CD14-positive monocyte (primary cell): ENCODE measurements around the gene OTOS. TPM values are rescaled to one million over a fixed set of nuclear protein-coding genes. Genes with fewer than 3 reads are reported as not detected.

Experiments used
- DNase-seq, 3 donors: peaks; one replicate each; pipeline ENCODE4 v3.0.0-alpha.2; 2011 to 2022
- H2AFZ ChIP-seq: 2 replicates; pipeline ENCODE4 v1.6.0; 2012; ENCODE audit warnings: mild to moderate bottlenecking, low read depth, low read length, inconsistent platforms; ENCODE audit not compliant: insufficient read depth, poor library complexity, severe bottlenecking
- H3K27ac ChIP-seq, 2 donors: 1 replicate in 1 of 2; 2 replicates in 1 of 2; pipeline ENCODE4 v1.5.1; 2012 to 2013; ENCODE audit warnings: low read length in 2 of 2, control low read depth in 1 of 2, inconsistent platforms in 1 of 2, low read depth in 1 of 2, mild to moderate bottlenecking in 1 of 2
- H3K27me3 ChIP-seq, 2 donors: one replicate each; pipeline versions ENCODE4 v1.6.0 to v1.6.1; 2011 to 2013; ENCODE audit warnings: low read length in 2 of 2; ENCODE audit not compliant: control insufficient read depth in 2 of 2, insufficient read depth in 2 of 2
- H3K36me3 ChIP-seq, 2 donors: replicated peaks in 1 of 2; 1 replicate in 1 of 2; 2 replicates in 1 of 2; pipeline versions ENCODE4 v1.5.1 to v1.6.1; 2012 to 2013; ENCODE audit warnings: low read length in 2 of 2, control low read depth in 1 of 2, inconsistent platforms in 1 of 2, mild to moderate bottlenecking in 1 of 2; ENCODE audit not compliant: insufficient read depth in 2 of 2, control insufficient read depth in 1 of 2
- H3K4me1 ChIP-seq, 2 donors: 1 replicate in 1 of 2; 2 replicates in 1 of 2; pipeline versions ENCODE4 v1.5.1 to v1.6.1; 2012 to 2013; ENCODE audit warnings: low read length in 2 of 2, control low read depth in 1 of 2, inconsistent platforms in 1 of 2, mild to moderate bottlenecking in 1 of 2, moderate library complexity in 1 of 2; ENCODE audit not compliant: insufficient read depth in 2 of 2, control insufficient read depth in 1 of 2
- H3K4me2 ChIP-seq: replicated peaks from 2 replicates; pipeline ENCODE3; 2012; ENCODE audit warnings: low read length, moderate library complexity, mild to moderate bottlenecking; ENCODE audit not compliant: poor library complexity, severe bottlenecking; ENCODE audit errors: extremely low read depth
- H3K4me3 ChIP-seq, 3 experiments: fragments of 200-600 bp in 1 of 3; sonication (generic) in 1 of 3; replicated peaks in 1 of 3; 1 replicate in 2 of 3; 2 replicates in 1 of 3; pipeline ENCODE4 v1.5.1; 2011 to 2013; ENCODE audit warnings: low read length in 3 of 3, mild to moderate bottlenecking in 3 of 3, control low read depth in 2 of 3, low read depth in 2 of 3, inconsistent platforms in 1 of 3, moderate library complexity in 1 of 3
- H3K79me2 ChIP-seq: 2 replicates; pipeline ENCODE4 v1.6.0; 2012; ENCODE audit warnings: mild to moderate bottlenecking, control low read depth, inconsistent platforms, low read length, moderate library complexity; ENCODE audit not compliant: insufficient read depth
- H3K9ac ChIP-seq: 2 replicates; pipeline ENCODE4 v1.6.0; 2017; ENCODE audit warnings: low read length, mild to moderate bottlenecking; ENCODE audit not compliant: insufficient read depth, poor library complexity, severe bottlenecking
- H3K9me3 ChIP-seq, 2 donors: replicated peaks in 1 of 2; 1 replicate in 1 of 2; 2 replicates in 1 of 2; pipeline versions ENCODE4 v1.5.1 to v1.6.1; 2012 to 2013; ENCODE audit warnings: low read length in 2 of 2, control low read depth in 1 of 2; ENCODE audit not compliant: control insufficient read depth in 1 of 2, insufficient read depth in 1 of 2
- H4K20me1 ChIP-seq: 2 replicates; pipeline ENCODE4 v1.6.0; 2012; ENCODE audit warnings: mild to moderate bottlenecking, low read length, control low read depth, moderate library complexity; ENCODE audit not compliant: insufficient read depth
- H3K27ac Mint-ChIP-seq, 7 donors: one replicate each; pipeline ENCODE4 v1.8.0; 2020; ENCODE audit warnings: mild to moderate bottlenecking in 7 of 7, mixed read lengths in 7 of 7, moderate library complexity in 6 of 7, inconsistent platforms in 2 of 7
- H3K27me3 Mint-ChIP-seq, 3 donors: one replicate each; pipeline ENCODE4 v1.8.0; 2021 to 2022; ENCODE audit warnings: low read depth in 3 of 3, mild to moderate bottlenecking in 3 of 3, mixed read lengths in 3 of 3, moderate library complexity in 3 of 3, inconsistent platforms in 1 of 3
- H3K36me3 Mint-ChIP-seq, 2 donors: one replicate each; pipeline ENCODE4 v1.8.0; 2020; ENCODE audit warnings: mixed read lengths in 2 of 2, inconsistent platforms in 1 of 2, mild to moderate bottlenecking in 1 of 2
- H3K4me1 Mint-ChIP-seq: one replicate; pipeline ENCODE4 v1.8.0; 2020; ENCODE audit warnings: mild to moderate bottlenecking, mixed read lengths
- H3K4me3 Mint-ChIP-seq, 2 donors: one replicate each; pipeline ENCODE4 v1.8.0; 2020; ENCODE audit warnings: mild to moderate bottlenecking in 2 of 2, mixed read lengths in 2 of 2, moderate library complexity in 1 of 2
- H3K9me3 Mint-ChIP-seq, 7 donors: one replicate each; pipeline ENCODE4 v1.8.0; 2020 to 2022; ENCODE audit warnings: mixed read lengths in 7 of 7, mild to moderate bottlenecking in 6 of 7, moderate library complexity in 6 of 7, inconsistent platforms in 2 of 7
- CTCF ChIP-seq: fragments of 200-600 bp; IDR thresholded peaks from one replicate; pipeline ENCODE4 v1.8.0; 2022; ENCODE audit warnings: antibody characterized with exemption, mild to moderate bottlenecking
- WGBS: methylation state at CpG from one replicate; pipeline ENCODE4 v1.1.5; 2013; ENCODE audit warnings: missing lambda C conversion rate; ENCODE audit not compliant: insufficient coverage; 5-methylcytosine and 5-hydroxymethylcytosine counted together
- intact Hi-C, 2 donors: fragments of 100-400 bp; cut with micrococcal nuclease; formaldehyde crosslinking; loops; one replicate each; pipeline versions ENCODE4 v1.15.0 to v1.15.1; 2023
- polyA plus RNA-seq, 3 donors: library from polyadenylated mRNA; depleted of rRNA in 1 of 3; unstranded in 2 of 3; stranded (reverse) in 1 of 3; fragments of 300-500 nt in 2 of 3; fragments of >200 nt in 1 of 3; fragmentation: Illumina TruSeq in 2 of 3; gene quantifications; 1 replicate in 2 of 3; 2 replicates in 1 of 3; pipeline ENCODE4 v1.2.3, GENCODE V29; 2012 to 2021

The OTOS gene
- polyA plus RNA-seq, 3 donors = not detected

- H3K27me3 Mint-ChIP-seq = peaks cover 2 to 7% (median 2%) of the 10 kb centered on the region in 3 donors
- no peak for DNase-seq
- no peak overlapping the region for H2AFZ ChIP-seq
- H3K4me2 ChIP-seq = no peak overlapping the region
- no peaks in the 10 kb centered on the region for H3K4me1 ChIP-seq
- H3K4me1 Mint-ChIP-seq = no peaks in the 10 kb centered on the region
- no peak overlapping the region for H3K4me3 ChIP-seq
- intact Hi-C loops = no loop called here
- no peak overlapping the region for H3K27ac ChIP-seq
- no peaks in the 10 kb centered on the region for H3K36me3 Mint-ChIP-seq
- no peak overlapping the region for H3K4me3 Mint-ChIP-seq
- peaks cover 10 to 29% (median 17%) of the 10 kb centered on the region in 7 donors for H3K9me3 Mint-ChIP-seq
- TF ChIP-seq CTCF = no peak
- no peak overlapping the region for H3K27ac Mint-ChIP-seq
- H3K9me3 ChIP-seq = peaks cover 11 to 26% of the 10 kb centered on the region in 2 donors
- H4K20me1 ChIP-seq = no peaks in the 10 kb centered on the region
- 92% methylated on average over 17 of the region's 18 CpGs for WGBS
- no peaks in the 10 kb centered on the region for H3K27me3 ChIP-seq
- no peak overlapping the region for H3K9ac ChIP-seq
- H3K36me3 ChIP-seq = no peaks in the 10 kb centered on the region
- H3K79me2 ChIP-seq = no peaks in the 10 kb centered on the region
Measured at GRCh38 chr2:240168041-240168440, 27.6 kb upstream of the OTOS start.

- H3K4me2 ChIP-seq = no peak overlapping the region
- no peaks in the 10 kb centered on the region for H3K27me3 ChIP-seq
- H3K4me3 Mint-ChIP-seq = no peak overlapping the region
- intact Hi-C loops = no loop called here
- H3K9me3 Mint-ChIP-seq = peaks cover 10 to 29% (median 15%) of the 10 kb centered on the region in 7 donors
- H3K9me3 ChIP-seq = peaks cover 11 to 26% of the 10 kb centered on the region in 2 donors
- H3K79me2 ChIP-seq = no peaks in the 10 kb centered on the region
- no peak overlapping the region for H3K9ac ChIP-seq
- no peaks in the 10 kb centered on the region for H3K36me3 ChIP-seq
- WGBS = 86% methylated on average over 7 of the region's 9 CpGs
- no peaks in the 10 kb centered on the region for H4K20me1 ChIP-seq
- H3K36me3 Mint-ChIP-seq = no peaks in the 10 kb centered on the region
- TF ChIP-seq CTCF = no peak
- no peak overlapping the region for H3K4me3 ChIP-seq
- H3K27me3 Mint-ChIP-seq = peaks cover 2 to 7% (median 2%) of the 10 kb centered on the region in 3 donors
- no peaks in the 10 kb centered on the region for H3K4me1 ChIP-seq
- H3K27ac ChIP-seq = no peak overlapping the region
- no peaks in the 10 kb centered on the region for H3K4me1 Mint-ChIP-seq
- no peak overlapping the region for H3K27ac Mint-ChIP-seq
- no peak overlapping the region for H2AFZ ChIP-seq
- no peak for DNase-seq
Measured at GRCh38 chr2:240167588-240167880, 27.1 kb upstream of the OTOS start.
